Activated CD4-positive, alpha-beta T cell treated with anti-CD3 and anti-CD28 coated beads for 1 hour (primary cell): ENCODE results near the gene BCL11B.

Experiments
- DNase-seq: peaks from one replicate; pipeline ENCODE4 v3.0.0-alpha.2; 2020

Gene BCL11B

GRCh38 chr14:99267381-99267780 is 4.6 kb downstream of the BCL11B start:
- no peak for DNase-seq

- peak; percentile 90 for DNase-seq
These were observed 5.5 kb downstream of the BCL11B start for GRCh38 chr14:99266181-99267178.

GRCh38 chr14:99265571-99265970 is 6.4 kb downstream of the BCL11B start:
- DNase-seq: no peak

GRCh38 chr14:99264691-99265450 is 7.1 kb downstream of the BCL11B start:
- DNase-seq: no peak

GRCh38 chr14:99263564-99264330 is 8.2 kb downstream of the BCL11B start:
- no peak for DNase-seq

GRCh38 chr14:99262977-99263448 is 9.0 kb downstream of the BCL11B start:
- no peak for DNase-seq

GRCh38 chr14:99261912-99262787 is 9.8 kb downstream of the BCL11B start:
- peak; percentile 60 for DNase-seq

GRCh38 chr14:99260587-99261551 is 11.1 kb downstream of the BCL11B start:
- no peak for DNase-seq

GRCh38 chr14:99260116-99260515 is 11.9 kb downstream of the BCL11B start:
- DNase-seq: no peak

GRCh38 chr14:99258876-99259726 is 12.9 kb downstream of the BCL11B start:
- DNase-seq: no peak

GRCh38 chr14:99258341-99258861 is 13.6 kb downstream of the BCL11B start:
- DNase-seq: no peak

- DNase-seq: no peak
These were observed 14.2 kb downstream of the BCL11B start for GRCh38 chr14:99257673-99258221.

- no peak for DNase-seq
These were observed 14.8 kb downstream of the BCL11B start for GRCh38 chr14:99257122-99257672.

GRCh38 chr14:99256483-99256874 is 15.5 kb downstream of the BCL11B start:
- DNase-seq: no peak

GRCh38 chr14:99255621-99256482 is 16.1 kb downstream of the BCL11B start:
- no peak for DNase-seq

- no peak for DNase-seq
These were observed 17.5 kb downstream of the BCL11B start for GRCh38 chr14:99254328-99255009.

GRCh38 chr14:99253890-99254289 is 18.1 kb downstream of the BCL11B start:
- no peak for DNase-seq
